Vagina (tissue), 2 donors: ENCODE measurements around the gene SLC12A8. TPM values are rescaled to one million over a fixed set of nuclear protein-coding genes. Genes with fewer than 3 reads are reported as not detected.

ENCODE experiments used
- DNase-seq, 2 donors: peaks; one replicate each; pipeline ENCODE4 v3.0.0-alpha.2; 2017; ENCODE audit errors: extremely low spot score in 2 of 2
- H3K27ac ChIP-seq: fragments of 200-600 bp; sonication (generic); one replicate; pipeline ENCODE4 v1.5.1; 2019
- H3K27me3 ChIP-seq: fragments of 200-600 bp; sonication (generic); one replicate; pipeline ENCODE4 v1.5.1; 2019
- H3K36me3 ChIP-seq, 2 donors: fragments of 200-600 bp; sonication (generic); one replicate each; pipeline ENCODE4 v1.5.1; 2017 to 2019
- H3K4me1 ChIP-seq: fragments of 200-600 bp; sonication (generic); one replicate; pipeline ENCODE4 v1.5.1; 2019
- H3K4me3 ChIP-seq, 2 donors: fragments of 200-600 bp; sonication (generic); 1 replicate in 1 of 2; 2 replicates in 1 of 2; pipeline ENCODE4 v1.5.1; 2016 to 2019
- H3K9me3 ChIP-seq: fragments of 200-600 bp; sonication (generic); one replicate; pipeline ENCODE4 v1.5.1; 2019
- CTCF ChIP-seq, 3 experiments: fragments of 450-650 bp in 2 of 3; fragments of 200-600 bp in 1 of 3; sonication (generic) in 1 of 3; IDR thresholded peaks; one replicate each; pipeline ENCODE4 v1.5.1; 2017 to 2019; ENCODE audit warnings: antibody characterized with exemption in 3 of 3, mild to moderate bottlenecking in 2 of 3, moderate library complexity in 2 of 3
- POLR2A ChIP-seq, 2 donors: fragments of 450-650 bp; IDR thresholded peaks; one replicate each; pipeline ENCODE4 v1.6.1; 2017; ENCODE audit warnings: antibody characterized with exemption in 2 of 2, mild to moderate bottlenecking in 2 of 2, moderate library complexity in 2 of 2
- POLR2AphosphoS5 ChIP-seq, 2 donors: sonication (generic); formaldehyde crosslinking; IDR thresholded peaks; one replicate each; pipeline ENCODE4 v1.9.0; 2017; ENCODE audit warnings: antibody characterized with exemption in 2 of 2, mild to moderate bottlenecking in 2 of 2, low read depth in 1 of 2; ENCODE audit not compliant: insufficient read depth in 1 of 2
- intact Hi-C: fragments of 100-400 bp; cut with DNase I; formaldehyde crosslinking; loops from one replicate; pipeline ENCODE4 v1.15.1; 2023
- total RNA-seq: library from RNA; depleted of rRNA; stranded (reverse); fragments of >200 nt; gene quantifications from one replicate; pipeline ENCODE4 v1.2.3, GENCODE V29; 2016

The SLC12A8 gene
- 6.1 TPM for total RNA-seq

DNA sequence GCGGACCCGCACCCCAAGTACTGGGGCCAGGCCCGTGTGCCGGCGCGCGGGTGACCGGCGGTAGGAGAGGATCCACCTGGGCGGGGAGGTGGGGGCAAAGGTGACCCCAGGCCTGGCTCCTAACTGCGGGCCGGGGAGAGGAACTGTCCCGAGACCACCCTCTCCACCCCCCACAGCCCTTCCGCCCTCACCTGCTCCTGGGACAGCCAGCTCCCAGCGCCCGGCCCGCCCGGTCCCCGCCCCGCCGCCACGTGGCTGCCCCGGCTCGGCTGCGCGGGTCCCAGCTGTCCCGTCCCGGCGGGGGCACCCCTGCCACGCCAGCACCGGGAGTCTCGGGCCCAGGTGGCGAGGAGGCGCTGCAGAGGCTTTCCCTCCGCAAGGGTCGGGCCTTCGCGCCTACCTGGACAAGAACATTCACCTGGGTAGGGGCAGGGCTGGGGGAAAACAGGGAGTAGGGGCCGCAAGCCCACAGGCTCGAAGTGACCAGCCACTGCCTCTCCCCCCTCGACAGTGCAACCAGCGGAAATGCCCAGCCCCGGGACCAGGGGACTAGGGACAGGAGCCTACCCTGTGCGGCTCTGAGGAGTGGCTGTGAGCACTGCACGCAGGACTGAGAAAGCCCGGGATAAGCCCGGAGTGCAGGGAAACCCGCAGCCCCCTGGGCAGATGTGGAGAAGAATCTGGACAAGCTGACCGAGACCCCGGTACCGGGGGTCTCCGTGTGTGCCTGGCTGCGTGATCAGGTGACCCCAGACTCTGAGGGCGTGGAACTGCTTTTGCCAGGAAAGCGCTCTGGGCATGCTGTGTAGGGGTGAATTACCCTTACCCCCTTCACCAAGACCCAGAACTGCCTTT, at the start of gene SLC12A8:
TSS of gene SLC12A8 (minus strand) at position 240 of the 855 bp plus-strand sequence. CDS start 1,399 bp downstream, outside the sequence.
- TF ChIP-seq POLR2AphosphoS5 (IDR thresholded peaks at IDR 0.05; ENCODE audit: insufficient read depth in 1 of 2, low read depth in 1 of 2), result no peak
- TF ChIP-seq CTCF (IDR thresholded peaks at IDR 0.05), result no peak
- TF ChIP-seq POLR2A (IDR thresholded peaks at IDR 0.05), result no peak
- no peak for DNase-seq
- Histone ChIP-seq H3K4me1 (peaks cover 16% of the 10 kb centered on the region), H3K4me3 (peak within 1 kb of the TSS; percentile 48), H3K9me3 (no peaks in the 10 kb centered on the region), H3K27ac (no peak within 1 kb of the TSS), H3K36me3 (no peaks in the 10 kb centered on the region), H3K27me3 (no peaks in the 10 kb centered on the region)
- intact Hi-C loops, result no loop called here

- TF ChIP-seq POLR2AphosphoS5 (IDR thresholded peaks at IDR 0.05; ENCODE audit: insufficient read depth in 1 of 2, low read depth in 1 of 2), result no peak
- TF ChIP-seq POLR2A (IDR thresholded peaks at IDR 0.05), result no peak
- no peak for TF ChIP-seq CTCF (IDR thresholded peaks at IDR 0.05)
- Histone ChIP-seq H3K4me1 (no peaks in the 10 kb centered on the region), H3K9me3 (no peaks in the 10 kb centered on the region), H3K36me3 (no peaks in the 10 kb centered on the region), H3K27me3 (no peaks in the 10 kb centered on the region), H3K4me3 (no peak overlapping the region), H3K27ac (no peak overlapping the region)
- DNase-seq, result no peak
- intact Hi-C loops, result no loop called here
These were observed 49.6 kb upstream of the SLC12A8 start for GRCh38 chr3:125262161-125262560.

GRCh38 chr3:125261031-125261430, 48.5 kb upstream of the SLC12A8 start:
- Histone ChIP-seq H3K9me3 (no peaks in the 10 kb centered on the region), H3K4me1 (no peaks in the 10 kb centered on the region), H3K4me3 (no peak overlapping the region), H3K27ac (no peak overlapping the region), H3K36me3 (no peaks in the 10 kb centered on the region), H3K27me3 (no peaks in the 10 kb centered on the region)
- intact Hi-C loops, result no loop called here
- TF ChIP-seq POLR2A (IDR thresholded peaks at IDR 0.05), result no peak
- no peak for TF ChIP-seq CTCF (IDR thresholded peaks at IDR 0.05)
- TF ChIP-seq POLR2AphosphoS5 (IDR thresholded peaks at IDR 0.05; ENCODE audit: insufficient read depth in 1 of 2, low read depth in 1 of 2), result no peak
- DNase-seq, result no peak

DNA sequence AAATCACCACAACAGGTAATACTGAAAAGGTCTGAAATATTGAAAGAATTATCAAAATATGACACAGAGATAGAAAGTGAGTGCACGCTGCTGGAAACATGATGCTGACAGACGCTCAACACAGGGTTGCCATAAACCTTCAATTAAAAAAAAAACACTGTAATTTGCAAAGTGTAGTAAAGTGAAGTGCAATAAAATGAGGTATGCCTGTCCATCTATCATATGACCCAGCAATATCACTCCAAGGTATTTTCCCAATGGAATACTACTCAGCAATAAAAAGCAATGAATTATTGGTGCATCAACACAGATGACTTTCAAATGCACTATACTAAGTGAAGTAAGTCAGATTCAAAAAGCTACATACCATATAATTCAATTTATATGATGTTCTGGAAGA, 47.6 kb upstream of the SLC12A8 start:
- intact Hi-C loops, result no loop called here
- no peak overlapping the region for H3K27ac ChIP-seq
- H3K4me1 ChIP-seq, result no peaks in the 10 kb centered on the region
- H3K4me3 ChIP-seq, result no peak overlapping the region
- no peaks in the 10 kb centered on the region for H3K27me3 ChIP-seq
- DNase-seq, result no peak
- no peaks in the 10 kb centered on the region for H3K9me3 ChIP-seq
- H3K36me3 ChIP-seq, result no peaks in the 10 kb centered on the region
- TF ChIP-seq CTCF (IDR thresholded peaks at IDR 0.05) (no peak), POLR2AphosphoS5 (IDR thresholded peaks at IDR 0.05; ENCODE audit: insufficient read depth in 1 of 2, low read depth in 1 of 2) (no peak), POLR2A (IDR thresholded peaks at IDR 0.05) (no peak)

- Histone ChIP-seq H3K4me3 (no peak overlapping the region), H3K27me3 (no peaks in the 10 kb centered on the region), H3K27ac (no peak overlapping the region), H3K9me3 (no peaks in the 10 kb centered on the region), H3K36me3 (no peaks in the 10 kb centered on the region), H3K4me1 (no peaks in the 10 kb centered on the region)
- no peak for DNase-seq
- TF ChIP-seq CTCF (IDR thresholded peaks at IDR 0.05), result no peak
- TF ChIP-seq POLR2AphosphoS5 (IDR thresholded peaks at IDR 0.05; ENCODE audit: insufficient read depth in 1 of 2, low read depth in 1 of 2), result no peak
- no peak for TF ChIP-seq POLR2A (IDR thresholded peaks at IDR 0.05)
- intact Hi-C loops, result no loop called here
These were observed 45.0 kb upstream of the SLC12A8 start for GRCh38 chr3:125257536-125257935.
